Keratinocyte (primary cell): Measurements from ENCODE around the gene STK36. TPM values are rescaled to one million over a fixed set of nuclear protein-coding genes. Genes with fewer than 3 reads are reported as not detected.

Experiments
- DNase-seq: peaks from one replicate; pipeline ENCODE4 v3.0.0-alpha.2; 2011; ENCODE audit warnings: low read depth, missing footprints, low spot score
- FAIRE-seq: peaks from 2 replicates; lab custom pipeline; 2011; peaks lifted over from hg19 to GRCh38; lab: Jason Lieb, UNC
- H2AFZ ChIP-seq: 2 replicates; pipeline ENCODE4 v1.6.0; 2012; ENCODE audit warnings: low read length, control low read depth, inconsistent platforms; ENCODE audit not compliant: control insufficient read depth
- H3K27ac ChIP-seq: 2 replicates; pipeline ENCODE4 v1.5.1; 2011; ENCODE audit warnings: low read length; ENCODE audit not compliant: control insufficient read depth, insufficient read depth
- H3K27me3 ChIP-seq: 3 replicates; pipeline ENCODE4 v1.6.0; 2011; ENCODE audit warnings: low read length; ENCODE audit not compliant: control insufficient read depth, insufficient read depth; ENCODE audit errors: extremely low read depth
- H3K36me3 ChIP-seq, 2 experiments: 2 replicates in 1 of 2; 3 replicates in 1 of 2; pipeline ENCODE4 v1.5.1; 2011; ENCODE audit warnings: low read length in 2 of 2, mild to moderate bottlenecking in 1 of 2; ENCODE audit not compliant: control insufficient read depth in 2 of 2, insufficient read depth in 2 of 2; ENCODE audit errors: extremely low read depth in 1 of 2
- H3K4me1 ChIP-seq: 3 replicates; pipeline ENCODE4 v1.5.1; 2011; ENCODE audit warnings: low read length; ENCODE audit not compliant: control insufficient read depth, insufficient read depth; ENCODE audit errors: extremely low read depth
- H3K4me2 ChIP-seq: 3 replicates; pipeline ENCODE4 v1.6.0; 2011; ENCODE audit warnings: low read depth, low read length; ENCODE audit not compliant: control insufficient read depth, insufficient read depth; ENCODE audit errors: extremely low read depth
- H3K4me3 ChIP-seq, 3 experiments: fragments of 200-600 bp in 1 of 3; sonication (generic) in 1 of 3; 2 replicates in 2 of 3; 3 replicates in 1 of 3; pipeline ENCODE4 v1.5.1; 2011 to 2016; ENCODE audit warnings: low read length in 3 of 3, mild to moderate bottlenecking in 3 of 3, control low read depth in 2 of 3, inconsistent platforms in 1 of 3, low read depth in 1 of 3, mixed read lengths in 1 of 3, mixed run types in 1 of 3, moderate library complexity in 1 of 3; ENCODE audit not compliant: control insufficient read depth in 2 of 3, insufficient read depth in 2 of 3; ENCODE audit errors: extremely low read depth in 1 of 3
- H3K79me2 ChIP-seq: 2 replicates; pipeline ENCODE4 v1.6.0; 2012; ENCODE audit warnings: low read length; ENCODE audit not compliant: control insufficient read depth, insufficient read depth
- H3K9ac ChIP-seq: 3 replicates; pipeline ENCODE4 v1.6.0; 2011; ENCODE audit warnings: low read length; ENCODE audit not compliant: control insufficient read depth, insufficient read depth; ENCODE audit errors: extremely low read depth
- H3K9me1 ChIP-seq: 3 replicates; pipeline ENCODE4 v1.6.0; 2011; ENCODE audit warnings: low read length; ENCODE audit not compliant: control insufficient read depth, insufficient read depth; ENCODE audit errors: extremely low read depth
- H3K9me3 ChIP-seq: 2 replicates; pipeline ENCODE4 v1.5.1; 2012; ENCODE audit warnings: low read depth, low read length; ENCODE audit not compliant: control insufficient read depth
- H4K20me1 ChIP-seq: 3 replicates; pipeline ENCODE4 v1.6.0; 2011; ENCODE audit warnings: low read length; ENCODE audit not compliant: control insufficient read depth, insufficient read depth; ENCODE audit errors: extremely low read depth
- EZH2 ChIP-seq: IDR thresholded peaks from one replicate; pipeline ENCODE4 v1.6.1; 2012; ENCODE audit warnings: inconsistent platforms, mild to moderate bottlenecking, low read length, moderate library complexity
- dilution Hi-C: fragments of 300-500 bp; cut with MboI; formaldehyde crosslinking; loops from one replicate; pipeline ENCODE4 v1.7.0; 2020; ENCODE audit warnings: low sequenced_read_pairs; ENCODE audit not compliant: extremely low pct_ligation_motif_present
- polyA plus RNA-seq, 5 experiments: library from polyadenylated mRNA; depleted of rRNA in 3 of 5; stranded (reverse) in 3 of 5; stranded (forward) in 1 of 5; unstranded in 1 of 5; fragments of >200 nt; gene quantifications; 1 replicate in 1 of 5; 2 replicates in 3 of 5; 3 replicates in 1 of 5; pipeline versions ENCODE4 v1.2.1 to v1.2.3, GENCODE V29; 2011 to 2012; ENCODE audit warnings: missing spikeins in 2 of 5, low read depth in 1 of 5, low replicate concordance in 1 of 5
- TF ChIP-seq, protein P1 (sequence below), 3 experiments: IDR thresholded peaks in 1 of 3; conservative IDR thresholded peaks in 1 of 3; optimal IDR thresholded peaks in 1 of 3; 2 replicates in 2 of 3; 3 replicates in 1 of 3; pipeline versions ENCODE3 to v1.5.1; 2011; ENCODE audit warnings: low read length in 3 of 3, mild to moderate bottlenecking in 3 of 3, moderate library complexity in 2 of 3, control low read depth in 1 of 3, inconsistent platforms in 1 of 3; ENCODE audit not compliant: insufficient read depth in 2 of 3; ENCODE audit errors: extremely low read depth in 1 of 3

STK36 gene
- polyA plus RNA-seq, 1 donor (not counting 4 experiments of a cell fraction or from before 2014, with no cell fraction given), result 19.0 TPM

- peaks cover 85% of the 10 kb centered on the region for H3K79me2 ChIP-seq
- no peak overlapping the region for H3K4me3 ChIP-seq
- no peak overlapping the region for H3K4me2 ChIP-seq
- H2AFZ ChIP-seq, result no peak overlapping the region
- H4K20me1 ChIP-seq, result no peaks in the 10 kb centered on the region
- H3K9ac ChIP-seq, result no peak overlapping the region
- H3K36me3 ChIP-seq, result peaks cover 2 to 6% of the 10 kb centered on the region in 2 experiments
- peaks cover 15% of the 10 kb centered on the region for H3K4me1 ChIP-seq
- no peaks in the 10 kb centered on the region for H3K9me3 ChIP-seq
- H3K27ac ChIP-seq, result no peak overlapping the region
- FAIRE-seq (no peak), DNase-seq (no peak)
- no peaks in the 10 kb centered on the region for H3K27me3 ChIP-seq
- TF ChIP-seq, protein P1, sequence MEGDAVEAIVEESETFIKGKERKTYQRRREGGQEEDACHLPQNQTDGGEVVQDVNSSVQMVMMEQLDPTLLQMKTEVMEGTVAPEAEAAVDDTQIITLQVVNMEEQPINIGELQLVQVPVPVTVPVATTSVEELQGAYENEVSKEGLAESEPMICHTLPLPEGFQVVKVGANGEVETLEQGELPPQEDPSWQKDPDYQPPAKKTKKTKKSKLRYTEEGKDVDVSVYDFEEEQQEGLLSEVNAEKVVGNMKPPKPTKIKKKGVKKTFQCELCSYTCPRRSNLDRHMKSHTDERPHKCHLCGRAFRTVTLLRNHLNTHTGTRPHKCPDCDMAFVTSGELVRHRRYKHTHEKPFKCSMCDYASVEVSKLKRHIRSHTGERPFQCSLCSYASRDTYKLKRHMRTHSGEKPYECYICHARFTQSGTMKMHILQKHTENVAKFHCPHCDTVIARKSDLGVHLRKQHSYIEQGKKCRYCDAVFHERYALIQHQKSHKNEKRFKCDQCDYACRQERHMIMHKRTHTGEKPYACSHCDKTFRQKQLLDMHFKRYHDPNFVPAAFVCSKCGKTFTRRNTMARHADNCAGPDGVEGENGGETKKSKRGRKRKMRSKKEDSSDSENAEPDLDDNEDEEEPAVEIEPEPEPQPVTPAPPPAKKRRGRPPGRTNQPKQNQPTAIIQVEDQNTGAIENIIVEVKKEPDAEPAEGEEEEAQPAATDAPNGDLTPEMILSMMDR (optimal IDR thresholded peaks at IDR 0.05 in 1 of 3, IDR thresholded peaks at IDR 0.05 in 1 of 3, conservative IDR thresholded peaks at IDR 0.05 in 1 of 3; ENCODE audit: extremely low read depth in 1 of 3, insufficient read depth in 2 of 3, low read length in 3 of 3), result no peak
- no peak for TF ChIP-seq EZH2
- dilution Hi-C loops, result no loop called here
- no peaks in the 10 kb centered on the region for H3K9me1 ChIP-seq
Measured at GRCh38 chr2:218718058-218718457, 46.2 kb downstream of the STK36 start.

DNA sequence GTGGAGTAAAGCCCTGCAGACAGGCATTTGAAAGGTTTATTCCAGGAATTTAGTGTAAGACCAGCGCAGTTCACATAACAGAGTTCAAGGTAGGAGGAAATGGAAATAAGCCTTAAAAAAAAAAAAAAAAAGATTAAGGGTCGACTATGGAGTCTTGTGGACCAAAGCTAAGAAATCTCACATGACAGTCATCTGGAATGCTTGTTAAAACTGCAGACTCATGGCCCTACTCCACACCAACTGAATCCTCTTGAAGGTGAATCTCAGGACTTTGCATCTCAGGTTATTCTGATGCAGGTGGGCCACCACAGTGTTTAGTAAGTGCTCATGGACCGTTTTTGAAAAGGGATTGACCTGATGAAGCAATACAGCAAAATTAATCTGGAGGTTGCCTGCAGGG lies 47.6 kb downstream of the STK36 start:
- Histone ChIP-seq H3K9me1 (no peaks in the 10 kb centered on the region), H3K9ac (no peak overlapping the region), H3K27me3 (no peaks in the 10 kb centered on the region), H2AFZ (no peak overlapping the region), H3K36me3 (peaks cover 2 to 5% of the 10 kb centered on the region in 2 experiments), H3K4me3 (no peak overlapping the region), H3K4me1 (peaks cover 13% of the 10 kb centered on the region), H4K20me1 (no peaks in the 10 kb centered on the region), H3K79me2 (peaks cover 85% of the 10 kb centered on the region), H3K27ac (no peak overlapping the region), H3K9me3 (no peaks in the 10 kb centered on the region), H3K4me2 (no peak overlapping the region)
- TF ChIP-seq, protein P1 (optimal IDR thresholded peaks at IDR 0.05 in 1 of 3, IDR thresholded peaks at IDR 0.05 in 1 of 3, conservative IDR thresholded peaks at IDR 0.05 in 1 of 3; ENCODE audit: extremely low read depth in 1 of 3, insufficient read depth in 2 of 3, low read length in 3 of 3), result no peak
- no peak for TF ChIP-seq EZH2
- dilution Hi-C loops, result no loop called here
- no peak for DNase-seq
- no peak for FAIRE-seq
